Mucosa of rectum (tissue), 2 donors: ENCODE results near the gene DCDC2.
"Not testable (repeated sequence)": the region's sequence is repeated elsewhere in the genome, so short reads cannot be mapped to it uniquely, and the experiment has no call there.

Experiments used
- H3K27ac ChIP-seq, 2 donors: one replicate each; pipeline ENCODE4 v1.7.0; 2013; ENCODE audit warnings: inconsistent platforms in 2 of 2, low read depth in 2 of 2, low read length in 2 of 2
- H3K27me3 ChIP-seq, 2 donors: one replicate each; pipeline ENCODE4 v1.7.0; 2013; ENCODE audit warnings: low read length in 2 of 2; ENCODE audit not compliant: control insufficient read depth in 2 of 2, insufficient read depth in 2 of 2
- H3K36me3 ChIP-seq, 2 donors: one replicate each; pipeline ENCODE4 v1.7.0; 2013; ENCODE audit warnings: low read length in 2 of 2; ENCODE audit not compliant: control insufficient read depth in 2 of 2, insufficient read depth in 2 of 2
- H3K4me1 ChIP-seq, 2 donors: one replicate each; pipeline ENCODE4 v1.7.0; 2013; ENCODE audit warnings: low read length in 2 of 2, mild to moderate bottlenecking in 1 of 2; ENCODE audit not compliant: control insufficient read depth in 2 of 2, insufficient read depth in 2 of 2
- H3K4me3 ChIP-seq, 2 donors: one replicate each; pipeline ENCODE4 v1.7.0; 2013; ENCODE audit warnings: low read length in 2 of 2
- H3K9ac ChIP-seq, 2 donors: one replicate each; pipeline ENCODE4 v1.7.0; 2013; ENCODE audit warnings: low read length in 2 of 2, low read depth in 1 of 2, mild to moderate bottlenecking in 1 of 2
- H3K9me3 ChIP-seq, 2 donors: one replicate each; pipeline ENCODE4 v1.7.0; 2013; ENCODE audit warnings: low read length in 2 of 2; ENCODE audit not compliant: control insufficient read depth in 2 of 2
- donor health status: healthy.
- donor health status: Normal muscosa, but diverticular disease.

DCDC2 gene

DNA sequence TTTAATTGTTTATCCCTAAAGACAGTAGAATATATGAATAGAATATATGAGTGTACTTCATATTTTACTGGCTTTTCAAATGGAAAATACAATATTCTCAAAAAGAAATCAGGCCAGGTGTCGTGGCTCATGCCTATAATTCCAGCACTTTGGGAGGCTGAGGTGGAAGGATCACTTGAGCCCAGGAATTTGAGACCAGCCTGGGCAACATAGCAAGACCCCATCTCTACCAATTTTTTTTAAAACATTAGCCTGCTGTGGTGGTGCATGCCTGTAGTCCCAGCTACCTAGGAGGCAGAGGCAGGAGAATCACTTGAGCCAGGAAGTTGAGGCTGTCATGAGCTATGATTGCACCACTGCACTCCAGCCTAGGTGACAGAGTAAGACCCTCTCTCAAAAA is 116.1 kb downstream of the DCDC2 start:
- H3K27ac ChIP-seq, H3K27me3 ChIP-seq, H3K36me3 ChIP-seq: not testable (repeated sequence)

DNA sequence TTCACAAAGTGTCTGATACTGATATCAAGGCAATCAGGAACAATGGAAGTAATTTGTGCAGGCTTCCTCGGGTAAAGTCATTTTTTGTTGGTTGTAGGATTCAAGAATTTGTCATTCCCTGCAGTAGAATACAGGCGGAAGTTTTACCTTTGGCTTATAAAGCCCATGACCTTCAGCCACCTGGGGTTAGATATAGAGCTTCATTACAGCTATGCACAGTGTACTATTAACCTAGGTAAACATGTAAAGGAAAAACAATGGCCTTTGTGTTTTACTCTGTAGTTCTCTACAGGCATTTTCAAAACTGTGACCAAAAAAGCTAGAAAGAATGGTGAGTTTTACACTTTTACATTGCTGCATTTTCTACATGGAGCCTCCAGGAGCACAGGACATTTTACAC is 116.9 kb downstream of the DCDC2 start:
- Histone ChIP-seq H3K9me3 (no peaks in the 10 kb centered on the region), H3K27ac (no peak overlapping the region), H3K9ac (no peak overlapping the region)

More for the DNA sequence above, 116.1 kb downstream of the DCDC2 start:
- H3K9me3 ChIP-seq, H3K4me1 ChIP-seq, H3K4me3 ChIP-seq, H3K9ac ChIP-seq: not testable (repeated sequence)

DNA sequence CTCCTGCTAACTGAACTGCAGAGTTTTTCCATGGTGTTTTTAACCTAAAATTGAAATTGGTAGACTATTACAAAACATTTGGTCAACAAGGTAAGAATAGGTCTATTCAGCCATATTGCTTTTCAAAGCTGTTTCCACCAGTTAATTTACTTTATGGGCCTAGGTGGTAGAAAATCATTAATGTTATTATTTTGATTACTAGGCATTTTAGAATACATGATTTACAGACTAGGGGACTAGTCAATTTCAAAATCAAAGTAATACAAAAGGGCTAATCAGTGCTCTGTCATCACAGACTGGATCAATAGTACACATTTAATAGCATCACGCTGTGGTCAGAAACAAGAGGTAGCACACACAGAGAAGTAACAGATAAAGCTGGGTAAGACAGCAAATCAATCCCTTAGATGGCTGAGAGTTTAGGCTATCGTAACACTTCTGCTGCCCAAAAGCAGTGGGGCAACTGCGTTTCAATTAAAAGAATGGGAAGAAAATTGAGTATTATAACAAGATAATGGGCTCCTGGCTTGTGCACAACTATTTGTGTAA is 117.4 kb downstream of the DCDC2 start:
- peaks cover 0 to 8% of the 10 kb centered on the region in 2 donors for H3K4me1 ChIP-seq
- no peak overlapping the region for H3K4me3 ChIP-seq
- no peak overlapping the region for H3K27ac ChIP-seq
- H3K36me3 ChIP-seq: no peaks in the 10 kb centered on the region
- no peaks in the 10 kb centered on the region for H3K27me3 ChIP-seq
- no peak overlapping the region for H3K9ac ChIP-seq
- H3K9me3 ChIP-seq: no peaks in the 10 kb centered on the region

More for the DNA sequence above, 116.9 kb downstream of the DCDC2 start:
- H3K4me3 ChIP-seq: peak overlapping the region in 1 of 2 donors; percentile 6
- no peaks in the 10 kb centered on the region for H3K27me3 ChIP-seq
- peaks cover 0 to 8% of the 10 kb centered on the region in 2 donors for H3K4me1 ChIP-seq
- no peaks in the 10 kb centered on the region for H3K36me3 ChIP-seq

DNA sequence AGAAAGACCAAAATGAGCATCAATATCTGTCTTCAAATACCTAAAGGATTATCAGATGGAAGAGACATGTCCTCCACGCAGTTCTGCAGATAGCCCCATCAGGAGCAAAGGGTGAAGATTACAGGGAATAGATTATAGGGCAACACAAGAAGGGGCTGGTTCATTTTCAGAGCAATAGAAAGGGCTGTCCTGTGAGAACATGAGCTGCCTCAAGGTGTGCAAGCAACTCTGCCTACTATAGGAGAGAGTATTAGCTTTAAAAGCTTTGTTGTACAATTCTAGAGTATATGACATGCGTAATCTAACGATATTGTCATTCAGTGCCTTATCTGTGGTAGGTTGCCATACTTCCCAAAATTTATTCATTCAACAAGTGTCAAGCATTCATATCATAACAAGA is 119.2 kb downstream of the DCDC2 start:
- Histone ChIP-seq H3K9me3 (no peaks in the 10 kb centered on the region), H3K36me3 (no peaks in the 10 kb centered on the region), H3K27ac (no peak overlapping the region), H3K4me3 (no peak overlapping the region), H3K27me3 (no peaks in the 10 kb centered on the region), H3K4me1 (peaks cover 0 to 13% of the 10 kb centered on the region in 2 donors), H3K9ac (no peak overlapping the region)

DNA sequence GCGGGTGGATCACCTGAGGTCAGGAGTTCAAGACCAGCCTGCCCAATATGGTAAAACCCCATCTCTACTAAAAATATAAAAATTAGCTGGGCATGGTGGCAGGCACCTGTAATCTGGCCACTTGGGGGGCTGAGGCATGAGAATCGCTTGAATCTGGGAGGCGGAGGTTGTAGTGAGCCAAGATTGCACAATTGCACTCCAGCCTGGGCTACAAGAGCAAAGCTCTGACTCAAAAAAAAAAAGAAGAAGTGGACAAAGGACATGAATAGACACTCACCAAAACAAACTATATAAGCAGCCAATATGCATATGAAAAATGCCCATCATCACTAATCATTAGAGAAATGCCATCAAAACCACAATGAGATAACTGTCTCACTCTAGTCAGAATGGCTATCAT is 121.1 kb downstream of the DCDC2 start:
- H3K4me1 ChIP-seq: peaks cover 0 to 13% of the 10 kb centered on the region in 2 donors
- not testable (repeated sequence) for H3K36me3 ChIP-seq, H3K27ac ChIP-seq, H3K4me3 ChIP-seq, H3K9ac ChIP-seq, H3K9me3 ChIP-seq, H3K27me3 ChIP-seq

DNA sequence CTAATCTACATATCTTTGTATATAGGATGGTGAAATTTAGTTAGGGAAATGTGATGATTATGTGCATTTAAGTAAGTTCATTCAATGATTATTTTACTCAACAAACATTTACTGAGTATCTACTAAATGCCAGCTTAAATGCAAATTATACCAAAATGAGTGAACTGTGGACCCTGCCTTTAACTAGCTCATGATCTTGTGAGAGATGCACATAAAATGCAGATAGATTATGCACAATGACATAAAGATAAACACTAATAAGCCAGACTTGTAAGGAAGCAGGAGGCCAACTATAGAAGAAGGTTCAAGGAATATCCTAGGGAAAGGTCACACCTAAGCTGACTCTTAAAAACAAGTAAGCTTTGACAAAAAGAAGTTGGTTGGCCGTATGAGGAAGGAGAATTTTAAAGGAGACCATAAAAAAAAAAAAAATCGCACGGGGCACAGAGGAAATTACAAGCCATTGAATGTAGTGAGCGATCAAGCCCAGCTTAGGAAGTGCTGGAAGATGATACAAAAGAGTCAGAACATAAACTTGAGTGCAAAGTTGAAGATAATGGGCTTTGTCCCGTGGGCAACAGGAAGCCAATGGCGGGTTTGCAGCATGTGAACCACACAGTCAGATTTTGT is 123.9 kb downstream of the DCDC2 start:
- H3K36me3 ChIP-seq: no peaks in the 10 kb centered on the region
- no peak overlapping the region for H3K4me3 ChIP-seq
- H3K9ac ChIP-seq: no peak overlapping the region
- peaks cover 0 to 5% of the 10 kb centered on the region in 2 donors for H3K4me1 ChIP-seq
- H3K27me3 ChIP-seq: no peaks in the 10 kb centered on the region
- H3K9me3 ChIP-seq: no peaks in the 10 kb centered on the region
- no peak overlapping the region for H3K27ac ChIP-seq

DNA sequence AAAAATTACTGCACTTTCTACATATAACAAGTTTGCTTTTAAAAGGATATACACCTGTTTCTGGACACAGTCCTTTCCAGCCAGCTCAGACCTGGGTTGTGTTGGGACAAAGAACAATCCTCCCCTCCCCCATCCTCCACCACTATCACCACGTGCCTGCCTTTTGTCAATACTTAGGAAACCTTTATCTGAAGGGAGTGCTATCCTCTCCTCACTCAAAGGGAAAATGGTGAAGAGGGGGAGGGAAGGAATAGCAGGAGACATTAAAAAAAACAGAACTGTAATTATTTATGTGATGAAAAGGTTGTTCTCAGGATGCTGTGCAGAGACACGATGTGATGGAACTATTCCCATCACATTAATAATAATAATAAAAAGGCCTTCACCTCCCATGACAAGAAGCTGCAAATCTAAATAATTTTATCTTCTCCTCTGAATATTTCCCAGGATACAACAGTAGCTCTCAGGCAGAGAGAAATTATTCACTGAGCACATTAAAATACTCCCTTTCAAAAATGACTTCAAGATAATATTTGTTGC is 126.4 kb downstream of the DCDC2 start:
- Histone ChIP-seq H3K9ac (no peak overlapping the region), H3K4me1 (peaks cover 0 to 5% of the 10 kb centered on the region in 2 donors), H3K4me3 (no peak overlapping the region), H3K27ac (no peak overlapping the region), H3K9me3 (no peaks in the 10 kb centered on the region), H3K36me3 (no peaks in the 10 kb centered on the region), H3K27me3 (no peaks in the 10 kb centered on the region)

DNA sequence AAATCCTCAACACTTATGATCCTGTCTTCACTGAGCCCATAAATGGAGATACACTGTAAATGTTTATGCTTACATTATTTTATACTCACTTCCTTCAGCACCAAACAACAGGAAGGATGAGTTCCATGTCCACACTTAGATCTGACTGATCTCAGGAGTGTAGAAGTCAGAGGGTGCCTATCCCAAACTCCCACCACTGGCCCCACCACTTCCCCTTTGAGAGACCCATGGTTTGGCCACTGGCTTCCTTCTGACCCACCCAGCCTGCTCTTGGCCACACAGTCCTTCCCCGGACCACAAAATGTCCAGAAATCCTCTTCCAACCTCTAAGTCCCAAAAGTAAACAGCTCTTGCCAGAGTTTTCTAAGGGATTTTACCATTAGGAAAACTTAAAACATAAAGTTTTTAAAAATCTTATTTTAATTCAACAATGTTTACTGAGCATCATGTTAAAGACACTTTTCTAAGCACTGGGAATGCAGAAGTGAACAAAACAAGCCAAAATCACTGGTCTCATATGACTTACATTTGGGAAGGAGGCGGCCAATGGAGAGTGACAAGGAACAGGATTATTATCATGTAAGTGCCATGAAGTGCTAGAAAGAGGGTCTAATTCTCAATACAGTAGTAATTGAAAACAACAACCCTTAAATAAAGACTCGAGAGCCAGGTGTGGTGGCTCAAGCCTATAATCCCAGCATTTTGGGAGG is 128.0 kb downstream of the DCDC2 start:
- Histone ChIP-seq H3K9me3 (no peaks in the 10 kb centered on the region), H3K9ac (no peak overlapping the region), H3K4me1 (peaks cover 0 to 5% of the 10 kb centered on the region in 2 donors), H3K27me3 (no peaks in the 10 kb centered on the region), H3K36me3 (no peaks in the 10 kb centered on the region), H3K4me3 (no peak overlapping the region), H3K27ac (no peak overlapping the region)

DNA sequence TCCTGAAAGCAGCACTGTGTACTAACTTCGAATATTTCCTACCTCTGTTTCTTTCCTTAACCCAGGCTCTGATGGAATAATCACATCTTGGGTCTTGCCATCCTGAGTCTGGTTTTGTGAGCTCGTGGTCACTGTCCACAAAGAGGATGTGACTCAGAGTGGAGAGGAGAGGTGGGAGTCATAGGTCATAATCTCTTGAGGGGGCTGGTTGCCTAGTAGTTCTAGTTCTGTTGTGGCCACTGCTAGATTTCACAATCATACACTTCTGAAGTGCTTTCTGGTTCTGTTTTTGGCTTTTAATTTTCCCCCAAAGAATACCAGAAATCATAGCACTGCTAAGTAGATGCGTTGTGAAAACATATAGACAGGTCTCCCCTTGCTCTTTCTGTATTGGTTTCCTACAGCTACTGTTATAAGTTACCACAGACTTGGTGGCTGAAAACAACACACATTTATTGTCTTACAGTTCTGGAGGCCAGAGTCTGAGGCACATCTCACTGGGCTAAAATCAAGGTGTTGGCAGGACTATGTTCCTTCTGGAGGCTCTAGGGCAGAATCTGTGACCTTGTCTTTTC is 129.1 kb downstream of the DCDC2 start:
- H3K36me3 ChIP-seq: no peaks in the 10 kb centered on the region
- no peaks in the 10 kb centered on the region for H3K9me3 ChIP-seq
- H3K9ac ChIP-seq: no peak overlapping the region
- H3K27me3 ChIP-seq: no peaks in the 10 kb centered on the region
- H3K27ac ChIP-seq: no peak overlapping the region
- no peak overlapping the region for H3K4me3 ChIP-seq
- H3K4me1 ChIP-seq: no peaks in the 10 kb centered on the region

DNA sequence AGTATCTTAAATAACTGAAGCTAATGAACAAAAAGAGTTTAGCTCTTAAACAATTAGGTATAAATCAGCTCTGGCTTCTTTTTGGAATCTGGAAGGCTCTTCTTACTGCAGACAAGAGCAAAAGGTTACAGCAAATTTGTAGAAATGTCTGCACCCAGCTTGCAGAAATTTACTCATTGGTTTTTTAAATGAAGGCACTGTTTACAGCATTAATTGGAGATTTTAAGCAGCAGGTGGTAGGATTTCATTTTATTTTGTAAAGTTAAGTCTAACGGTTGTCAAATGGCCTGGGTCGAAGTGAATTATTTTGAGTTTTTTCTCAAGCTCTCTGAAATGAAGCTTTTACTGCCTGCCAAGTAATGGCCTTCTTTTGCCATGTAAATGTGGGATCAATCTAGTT is 129.7 kb downstream of the DCDC2 start:
- Histone ChIP-seq H3K27me3 (no peaks in the 10 kb centered on the region), H3K27ac (no peak overlapping the region), H3K4me1 (no peaks in the 10 kb centered on the region), H3K9ac (no peak overlapping the region), H3K4me3 (no peak overlapping the region), H3K36me3 (no peaks in the 10 kb centered on the region), H3K9me3 (no peaks in the 10 kb centered on the region)
